C4-2B (cell line): ENCODE data around the gene AGPAT4.

ENCODE experiments used
- H3K27ac ChIP-seq: fragments of 450-650 bp; 2 replicates; pipeline ENCODE4 v1.5.1; 2017
- ZFX ChIP-seq: fragments of 450-650 bp; IDR thresholded peaks from 2 replicates; pipeline ENCODE4 v1.6.1; 2017
- TF ChIP-seq, protein P1 (sequence below): fragments of 450-650 bp; conservative IDR thresholded peaks from 2 replicates; pipeline ENCODE4 v1.5.1; 2017; ENCODE audit warnings: mild to moderate bottlenecking

The AGPAT4 gene

DNA sequence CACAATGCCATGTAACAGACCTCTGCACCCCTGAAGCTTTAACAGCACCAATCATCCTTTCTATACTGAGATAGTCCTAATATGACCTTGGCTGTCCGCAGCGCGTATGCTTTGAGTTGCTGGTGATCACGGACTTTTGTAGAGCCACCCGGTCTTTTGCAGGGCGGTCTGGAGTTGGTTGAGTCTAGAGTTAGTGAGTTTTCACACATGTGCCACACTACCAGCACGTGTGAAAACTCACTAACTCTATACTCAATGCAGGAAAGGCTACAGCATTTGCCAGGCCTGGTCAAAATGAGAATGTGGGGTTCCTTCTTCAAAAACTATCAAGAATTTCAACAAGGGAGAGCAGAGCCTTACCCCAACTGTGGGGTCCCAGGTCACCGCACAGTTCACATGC is 14.6 kb downstream of the AGPAT4 start:
- TF ChIP-seq, protein P1, sequence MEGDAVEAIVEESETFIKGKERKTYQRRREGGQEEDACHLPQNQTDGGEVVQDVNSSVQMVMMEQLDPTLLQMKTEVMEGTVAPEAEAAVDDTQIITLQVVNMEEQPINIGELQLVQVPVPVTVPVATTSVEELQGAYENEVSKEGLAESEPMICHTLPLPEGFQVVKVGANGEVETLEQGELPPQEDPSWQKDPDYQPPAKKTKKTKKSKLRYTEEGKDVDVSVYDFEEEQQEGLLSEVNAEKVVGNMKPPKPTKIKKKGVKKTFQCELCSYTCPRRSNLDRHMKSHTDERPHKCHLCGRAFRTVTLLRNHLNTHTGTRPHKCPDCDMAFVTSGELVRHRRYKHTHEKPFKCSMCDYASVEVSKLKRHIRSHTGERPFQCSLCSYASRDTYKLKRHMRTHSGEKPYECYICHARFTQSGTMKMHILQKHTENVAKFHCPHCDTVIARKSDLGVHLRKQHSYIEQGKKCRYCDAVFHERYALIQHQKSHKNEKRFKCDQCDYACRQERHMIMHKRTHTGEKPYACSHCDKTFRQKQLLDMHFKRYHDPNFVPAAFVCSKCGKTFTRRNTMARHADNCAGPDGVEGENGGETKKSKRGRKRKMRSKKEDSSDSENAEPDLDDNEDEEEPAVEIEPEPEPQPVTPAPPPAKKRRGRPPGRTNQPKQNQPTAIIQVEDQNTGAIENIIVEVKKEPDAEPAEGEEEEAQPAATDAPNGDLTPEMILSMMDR: no peak
- no peak for TF ChIP-seq ZFX
- H3K27ac ChIP-seq: no peak overlapping the region

- TF ChIP-seq, protein P1: no peak
- no peak for TF ChIP-seq ZFX
- H3K27ac ChIP-seq: no peak overlapping the region
These were observed 15.9 kb downstream of the AGPAT4 start for GRCh38 chr6:161257793-161258457.

DNA sequence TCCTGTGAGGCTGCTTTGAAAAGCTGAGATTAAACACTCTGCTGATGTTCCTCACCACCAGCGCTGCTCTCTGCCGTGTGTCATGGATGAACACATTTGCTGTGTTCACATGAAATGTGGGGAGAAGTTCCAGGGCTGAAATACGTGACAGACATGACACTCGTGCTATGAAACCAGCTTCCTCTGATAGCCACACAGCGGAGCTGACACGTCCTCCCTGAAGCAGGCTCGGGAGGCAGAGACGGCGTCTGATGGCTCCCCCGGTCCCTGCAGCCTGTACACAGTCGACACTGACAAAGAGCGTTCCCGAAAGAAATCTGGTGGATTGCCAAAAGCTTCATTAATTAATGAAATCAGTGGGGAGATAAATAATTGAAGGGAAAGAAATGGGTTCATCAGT is 17.5 kb downstream of the AGPAT4 start:
- no peak overlapping the region for H3K27ac ChIP-seq
- TF ChIP-seq, protein P1: no peak
- no peak for TF ChIP-seq ZFX

DNA sequence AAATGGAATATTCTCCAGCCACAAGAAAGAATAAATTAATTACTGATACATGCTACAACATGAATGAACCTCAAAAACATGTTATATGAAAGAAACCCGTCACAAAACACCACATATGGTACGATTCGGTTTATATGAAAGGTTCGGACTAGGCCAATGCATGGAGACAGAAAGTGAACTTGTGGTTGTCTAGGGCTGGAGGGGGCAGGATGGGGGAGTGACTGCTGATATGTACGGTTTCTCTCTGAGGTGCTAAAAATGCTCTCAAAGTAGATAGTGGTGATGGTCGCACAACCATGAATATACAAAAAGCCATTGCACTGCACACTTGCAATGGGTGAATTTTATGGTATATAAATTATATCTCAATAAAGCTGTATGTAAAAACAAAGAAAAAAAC is 18.3 kb downstream of the AGPAT4 start:
- no peak overlapping the region for H3K27ac ChIP-seq
- TF ChIP-seq, protein P1: no peak
- no peak for TF ChIP-seq ZFX

DNA sequence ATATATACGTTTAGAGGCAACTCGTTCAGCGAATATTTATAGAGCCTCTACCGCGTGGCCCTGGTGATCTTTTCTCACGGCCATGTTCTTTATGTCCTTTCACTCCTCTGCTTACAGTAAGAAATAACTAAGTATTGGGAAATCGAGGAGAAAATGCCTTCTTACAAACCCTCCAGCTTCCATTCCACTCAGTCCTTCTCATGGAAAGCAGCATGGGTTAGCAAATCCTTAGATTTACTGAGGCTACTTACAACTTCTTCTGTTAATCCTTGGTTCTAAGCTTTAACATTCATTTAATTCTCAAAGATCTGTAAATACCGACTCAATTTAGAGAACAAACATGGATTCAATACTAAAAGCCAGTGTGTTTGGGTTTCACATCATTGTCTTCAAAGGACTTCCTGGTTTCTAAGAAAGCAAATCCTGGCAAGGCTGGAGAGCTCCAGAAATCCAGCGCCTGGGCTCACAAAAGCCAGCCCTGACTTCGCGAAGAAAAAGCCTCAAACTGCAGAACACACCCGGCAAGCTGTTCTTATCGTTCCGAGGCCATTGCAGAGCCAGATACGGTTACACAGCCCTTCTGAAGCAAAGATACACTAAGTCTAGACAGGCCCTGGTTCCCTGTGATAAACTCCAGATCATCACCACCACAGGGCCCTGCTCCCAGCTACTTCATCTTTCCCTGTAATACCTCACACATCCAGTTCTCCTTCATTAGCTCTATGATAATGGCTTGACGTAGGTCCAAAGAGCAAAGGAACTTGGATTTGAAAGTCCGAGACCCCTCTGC is 19.2 kb downstream of the AGPAT4 start:
- TF ChIP-seq ZFX: no peak
- TF ChIP-seq, protein P1: no peak
- H3K27ac ChIP-seq: no peak overlapping the region

GRCh38 chr6:161254126-161254463 is 19.8 kb downstream of the AGPAT4 start:
- H3K27ac ChIP-seq: no peak overlapping the region

DNA sequence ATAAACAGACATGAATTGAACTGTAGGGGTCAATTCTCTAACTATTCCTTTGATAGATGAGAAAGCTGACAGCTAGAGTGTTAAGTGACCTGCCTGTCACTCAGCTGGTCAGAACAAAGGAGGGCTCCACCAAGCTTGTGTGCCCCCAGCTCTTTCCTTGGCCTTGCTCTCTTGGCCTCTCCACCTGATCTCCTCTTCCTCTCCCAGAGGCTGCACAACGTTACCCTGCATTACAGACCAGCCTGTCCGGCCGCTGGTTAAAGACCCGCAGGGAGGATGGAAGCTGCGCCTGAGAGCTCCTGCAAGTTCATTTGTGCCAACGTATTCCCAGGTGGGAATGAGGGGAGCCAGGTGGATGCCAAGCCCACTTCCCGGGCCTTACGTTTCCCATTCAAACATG is 22.5 kb downstream of the AGPAT4 start:
- TF ChIP-seq, protein P1: no peak
- no peak for TF ChIP-seq ZFX
- no peak overlapping the region for H3K27ac ChIP-seq

More at GRCh38 chr6:161254126-161254463, 19.8 kb downstream of the AGPAT4 start:
- TF ChIP-seq, protein P1: no peak
- TF ChIP-seq ZFX: no peak
